H9 (cell line): ENCODE measurements around the gene DARS1. TPM values are rescaled to one million over a fixed set of nuclear protein-coding genes. Genes with fewer than 3 reads are reported as not detected.

Experiments
- DNase-seq: peaks from one replicate; pipeline ENCODE4 v3.0.0-alpha.2; 2017
- H2AFZ ChIP-seq: one replicate; pipeline ENCODE4 v1.6.1; 2013; ENCODE audit warnings: mild to moderate bottlenecking, low read length, control low read depth, moderate library complexity
- H2AK5ac ChIP-seq: 2 replicates; pipeline ENCODE4 v1.6.1; 2013; ENCODE audit warnings: low read length, control low read depth, mixed read lengths; ENCODE audit not compliant: insufficient read length
- H2BK120ac ChIP-seq: one replicate; pipeline ENCODE4 v1.6.1; 2013; ENCODE audit warnings: low read depth, mild to moderate bottlenecking, low read length, control low read depth, inconsistent platforms; ENCODE audit not compliant: poor library complexity, severe bottlenecking
- H2BK12ac ChIP-seq: 2 replicates; pipeline ENCODE4 v1.6.1; 2013; ENCODE audit warnings: low read length, control low read depth, mixed read lengths, low read depth; ENCODE audit not compliant: insufficient read length
- H2BK15ac ChIP-seq: 2 replicates; pipeline ENCODE4 v1.6.1; 2013; ENCODE audit warnings: low read depth, low read length, control low read depth
- H2BK20ac ChIP-seq: one replicate; pipeline ENCODE4 v1.6.1; 2013; ENCODE audit warnings: low read depth, mild to moderate bottlenecking, low read length, control low read depth, inconsistent platforms; ENCODE audit not compliant: poor library complexity, severe bottlenecking
- H2BK5ac ChIP-seq: 2 replicates; pipeline ENCODE4 v1.6.1; 2013; ENCODE audit warnings: low read length, control low read depth, mixed read lengths; ENCODE audit not compliant: insufficient read length
- H3K14ac ChIP-seq: 2 replicates; pipeline ENCODE4 v1.6.1; 2013; ENCODE audit warnings: low read length, control low read depth; ENCODE audit not compliant: insufficient read depth
- H3K18ac ChIP-seq: 2 replicates; pipeline ENCODE4 v1.6.1; 2013; ENCODE audit warnings: low read depth, mild to moderate bottlenecking, mixed read lengths, low read length, control low read depth; ENCODE audit not compliant: insufficient read length
- H3K23ac ChIP-seq: 2 replicates; pipeline ENCODE4 v1.6.1; 2013; ENCODE audit warnings: low read length, control low read depth, mixed read lengths, low read depth; ENCODE audit not compliant: insufficient read length
- H3K23me2 ChIP-seq: 2 replicates; pipeline ENCODE4 v1.6.1; 2013; ENCODE audit warnings: low read depth, mild to moderate bottlenecking, mixed read lengths, low read length, control low read depth; ENCODE audit not compliant: insufficient read length, poor library complexity, severe bottlenecking
- H3K27ac ChIP-seq: 2 replicates; pipeline ENCODE4 v1.5.1; 2013; ENCODE audit warnings: low read length, control low read depth, mixed read lengths, low read depth; ENCODE audit not compliant: insufficient read length
- H3K27me3 ChIP-seq: 2 replicates; pipeline ENCODE4 v1.6.1; 2013; ENCODE audit warnings: low read length, control low read depth, inconsistent platforms; ENCODE audit not compliant: insufficient read depth
- H3K4ac ChIP-seq: 2 replicates; pipeline ENCODE4 v1.6.1; 2013; ENCODE audit warnings: low read depth, mild to moderate bottlenecking, control low read depth, inconsistent platforms, low read length, moderate library complexity
- H3K4me1 ChIP-seq: 2 replicates; pipeline ENCODE4 v1.6.1; 2013; ENCODE audit warnings: low read length, control low read depth, inconsistent platforms; ENCODE audit not compliant: insufficient read depth
- H3K4me2 ChIP-seq: 2 replicates; pipeline ENCODE4 v1.6.1; 2013; ENCODE audit warnings: low read length, control low read depth, mixed read lengths; ENCODE audit not compliant: insufficient read length, insufficient read depth
- H3K56ac ChIP-seq: 2 replicates; pipeline ENCODE4 v1.6.1; 2013; ENCODE audit warnings: low read depth, mild to moderate bottlenecking, mixed read lengths, low read length, control low read depth; ENCODE audit not compliant: insufficient read length
- H3K79me1 ChIP-seq: 2 replicates; pipeline ENCODE4 v1.6.1; 2013; ENCODE audit warnings: low read depth, mild to moderate bottlenecking, moderate library complexity, low read length, control low read depth, inconsistent platforms; ENCODE audit not compliant: insufficient read depth, poor library complexity, severe bottlenecking
- H3K79me2 ChIP-seq: 2 replicates; pipeline ENCODE4 v1.6.1; 2013; ENCODE audit warnings: low read length, control low read depth, inconsistent platforms; ENCODE audit not compliant: insufficient read depth
- H3K9ac ChIP-seq: 2 replicates; pipeline ENCODE4 v1.6.1; 2013; ENCODE audit warnings: low read length, control low read depth, mixed read lengths; ENCODE audit not compliant: insufficient read length; ENCODE audit errors: extremely low read depth
- H3K9me3 ChIP-seq: one replicate; pipeline ENCODE4 v1.6.1; 2013; ENCODE audit warnings: low read depth, low read length, inconsistent platforms; ENCODE audit not compliant: control insufficient read depth
- H3T11ph ChIP-seq: one replicate; pipeline ENCODE4 v1.6.1; 2013; ENCODE audit warnings: mild to moderate bottlenecking, low read length, control low read depth, inconsistent platforms
- H4K20me1 ChIP-seq: one replicate; pipeline ENCODE4 v1.6.1; 2013; ENCODE audit not compliant: control insufficient read depth, insufficient read length, insufficient read depth
- H4K5ac ChIP-seq: 2 replicates; pipeline ENCODE4 v1.6.1; 2013; ENCODE audit warnings: low read depth, mild to moderate bottlenecking, mixed read lengths, low read length, control low read depth; ENCODE audit not compliant: insufficient read length
- H4K8ac ChIP-seq: replicated peaks from 2 replicates; pipeline ENCODE4 v1.6.1; 2013; ENCODE audit warnings: low read length, control low read depth, mixed read lengths, low read depth; ENCODE audit not compliant: insufficient read length
- H4K91ac ChIP-seq: 2 replicates; pipeline ENCODE4 v1.6.1; 2013; ENCODE audit warnings: low read depth, mild to moderate bottlenecking, moderate library complexity, mixed read lengths, low read length, control low read depth; ENCODE audit not compliant: insufficient read length
- H3K27ac Mint-ChIP-seq, 3 experiments: 2 replicates in 2 of 3; 3 replicates in 1 of 3; pipeline ENCODE4 v1.8.0; 2020 to 2021; ENCODE audit warnings: mixed read lengths in 3 of 3, mild to moderate bottlenecking in 1 of 3, moderate library complexity in 1 of 3
- H3K27me3 Mint-ChIP-seq: 2 replicates; pipeline ENCODE4 v1.8.0; 2021; ENCODE audit warnings: low read depth, mild to moderate bottlenecking, moderate library complexity, mixed read lengths
- H3K36me3 Mint-ChIP-seq, 3 experiments: 2 replicates in 2 of 3; 3 replicates in 1 of 3; pipeline ENCODE4 v1.8.0; 2020 to 2021; ENCODE audit warnings: low read depth in 3 of 3, mixed read lengths in 3 of 3; ENCODE audit not compliant: insufficient read depth in 1 of 3
- H3K4me1 Mint-ChIP-seq, 2 experiments: 2 replicates each; pipeline ENCODE4 v1.8.0; 2020; ENCODE audit warnings: mixed read lengths in 2 of 2
- H3K4me3 Mint-ChIP-seq, 2 experiments: 2 replicates in 1 of 2; 3 replicates in 1 of 2; pipeline ENCODE4 v1.8.0; 2020 to 2021; ENCODE audit warnings: mild to moderate bottlenecking in 2 of 2, mixed read lengths in 2 of 2, moderate library complexity in 1 of 2
- H3K9me3 Mint-ChIP-seq, 2 experiments: 2 replicates in 1 of 2; 3 replicates in 1 of 2; pipeline ENCODE4 v1.8.0; 2020; ENCODE audit warnings: mild to moderate bottlenecking in 2 of 2, mixed read lengths in 2 of 2, moderate library complexity in 1 of 2
- CTCF ChIP-seq: fragments of 200-600 bp; sonication (generic); conservative IDR thresholded peaks from 3 replicates; pipeline ENCODE4 v1.8.0; 2021; ENCODE audit warnings: antibody characterized with exemption, mild to moderate bottlenecking
- WGBS: extraction: QIAGEN DNeasy Blood & Tissue Kit; methylation state at CpG from one replicate; pipeline ENCODE4 v1.1.7; 2013; ENCODE audit warnings: missing lambda C conversion rate, low lambda C conversion rate, mixed read lengths; ENCODE audit not compliant: insufficient read length; ENCODE audit errors: extremely low coverage; 5-methylcytosine and 5-hydroxymethylcytosine counted together
- total RNA-seq: library from RNA; stranded (reverse); gene quantifications from 2 replicates; pipeline ENCODE4 v1.2.1, GENCODE V29; 2021

Gene DARS1
- total RNA-seq, 1 experiment from 2014 or later: 117 TPM

DNA sequence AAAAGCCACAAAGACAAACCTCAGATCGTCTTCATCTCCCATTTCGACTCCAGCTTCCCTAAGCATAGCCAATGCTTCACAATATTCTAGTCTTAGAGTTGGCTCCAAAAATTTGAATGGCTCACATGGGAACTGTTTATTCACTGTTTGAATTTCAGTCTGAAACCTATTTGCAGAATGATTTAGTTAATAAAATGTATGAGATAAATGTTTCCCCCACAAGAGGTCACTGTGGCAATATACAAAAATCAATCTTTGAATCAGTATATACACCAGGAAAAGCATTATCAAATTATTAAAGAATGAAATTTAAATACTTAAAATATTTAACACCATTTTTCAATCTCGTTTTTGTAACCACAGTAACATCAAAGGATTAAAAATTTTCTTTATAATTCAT, 69.2 kb downstream of the DARS1 start:
- no peak overlapping the region for H2BK5ac ChIP-seq
- no peak overlapping the region for H3T11ph ChIP-seq
- no peak overlapping the region for H3K4me2 ChIP-seq
- H3K79me2 ChIP-seq: no peaks in the 10 kb centered on the region
- no peak overlapping the region for H3K4ac ChIP-seq
- no peaks in the 10 kb centered on the region for H3K79me1 ChIP-seq
- no peak overlapping the region for H2BK120ac ChIP-seq
- H3K36me3 Mint-ChIP-seq: peaks cover 1 to 15% (median 12%) of the 10 kb centered on the region in 3 experiments; a peak in 5 of 7 replicates
- H3K27me3 ChIP-seq: no peaks in the 10 kb centered on the region
- H3K56ac ChIP-seq: no peak overlapping the region
- no peak overlapping the region for H3K27ac Mint-ChIP-seq
- no peak overlapping the region for H3K27ac ChIP-seq
- H4K8ac ChIP-seq: no peak overlapping the region
- H3K23me2 ChIP-seq: no peaks in the 10 kb centered on the region
- H3K4me3 Mint-ChIP-seq: no peak overlapping the region
- no peak overlapping the region for H2BK20ac ChIP-seq
- H3K9ac ChIP-seq: no peak overlapping the region
- no peaks in the 10 kb centered on the region for H3K27me3 Mint-ChIP-seq
- no peak for DNase-seq
- no peak overlapping the region for H2AK5ac ChIP-seq
- no peak overlapping the region for H2AFZ ChIP-seq
- no CpG with 5 or more reads among the region's 3 CpGs for WGBS
- H3K23ac ChIP-seq: no peak overlapping the region
- H3K9me3 Mint-ChIP-seq: no peaks in the 10 kb centered on the region
- H3K4me1 Mint-ChIP-seq: no peaks in the 10 kb centered on the region
- H4K91ac ChIP-seq: no peak overlapping the region
- no peak overlapping the region for H3K18ac ChIP-seq
- no peak overlapping the region for H2BK15ac ChIP-seq
- H4K20me1 ChIP-seq: no peaks in the 10 kb centered on the region
- H2BK12ac ChIP-seq: no peak overlapping the region
- no peaks in the 10 kb centered on the region for H3K4me1 ChIP-seq
- no peak overlapping the region for H3K14ac ChIP-seq
- TF ChIP-seq CTCF: peak; percentile 64
- H4K5ac ChIP-seq: no peak overlapping the region
- no peaks in the 10 kb centered on the region for H3K9me3 ChIP-seq
